Lower leg skin (tissue), 3 donors: ENCODE results near the gene HACD1.

Source experiments
- CTCF ChIP-seq, 3 donors: fragments of 450-650 bp; IDR thresholded peaks; one replicate each; pipeline ENCODE4 v1.5.1; 2016; ENCODE audit warnings: antibody characterized with exemption in 3 of 3, mild to moderate bottlenecking in 3 of 3, moderate library complexity in 2 of 3
- POLR2A ChIP-seq, 2 donors: fragments of 450-650 bp; IDR thresholded peaks; one replicate each; pipeline ENCODE4 v1.6.1; 2016 to 2017; ENCODE audit warnings: antibody characterized with exemption in 2 of 2, mild to moderate bottlenecking in 1 of 2, moderate library complexity in 1 of 2

GRCh38 chr10:17624996-17625395, 7.8 kb upstream of the HACD1 start:
- TF ChIP-seq CTCF (IDR thresholded peaks at IDR 0.05): no peak
- no peak for TF ChIP-seq POLR2A (IDR thresholded peaks at IDR 0.05)
